ENCODE measurements around the gene C1S. TPM values are rescaled to one million over a fixed set of nuclear protein-coding genes. Genes with fewer than 3 reads are reported as not detected.

Gene C1S
- total RNA-seq, 4 donors from 2014 or later, result 103 to 191 (median 117) TPM

GRCh38 chr12:7118881-7119280, 58.4 kb downstream of the C1S start:
- H3K27me3 ChIP-seq, result no peaks in the 10 kb centered on the region
- no peaks in the 10 kb centered on the region for H3K36me3 ChIP-seq
- intact Hi-C loops (cut with DNase I; ENCODE audit: low total_unique reads) (no loop called here), in situ Hi-C loops (cut with MboI; ENCODE audit: low pct_ligation_motif_present in 1 of 4, low pct_unique_long_range_greater_than_20kb in 1 of 4, low sequenced_read_pairs in 3 of 4) (loop anchor here in 3 of 4 donors (25.0 kb wide), 2 partner anchors 182 to 207 kb away; partner anchors contain the start of genes ATN1 (in 2 of the 3), C12orf57 (in 2 of the 3), RNU7-1 (in 2 of the 3) and ENO2 (in 1 of the 3))
- WGBS, 2 donors (ENCODE audit: low coverage in 1 of 2), result 40 to 88% methylated on average over 1 to 3 of the region's 3 CpGs
- no peaks in the 10 kb centered on the region for H3K9me3 ChIP-seq
- TF ChIP-seq, protein P1, sequence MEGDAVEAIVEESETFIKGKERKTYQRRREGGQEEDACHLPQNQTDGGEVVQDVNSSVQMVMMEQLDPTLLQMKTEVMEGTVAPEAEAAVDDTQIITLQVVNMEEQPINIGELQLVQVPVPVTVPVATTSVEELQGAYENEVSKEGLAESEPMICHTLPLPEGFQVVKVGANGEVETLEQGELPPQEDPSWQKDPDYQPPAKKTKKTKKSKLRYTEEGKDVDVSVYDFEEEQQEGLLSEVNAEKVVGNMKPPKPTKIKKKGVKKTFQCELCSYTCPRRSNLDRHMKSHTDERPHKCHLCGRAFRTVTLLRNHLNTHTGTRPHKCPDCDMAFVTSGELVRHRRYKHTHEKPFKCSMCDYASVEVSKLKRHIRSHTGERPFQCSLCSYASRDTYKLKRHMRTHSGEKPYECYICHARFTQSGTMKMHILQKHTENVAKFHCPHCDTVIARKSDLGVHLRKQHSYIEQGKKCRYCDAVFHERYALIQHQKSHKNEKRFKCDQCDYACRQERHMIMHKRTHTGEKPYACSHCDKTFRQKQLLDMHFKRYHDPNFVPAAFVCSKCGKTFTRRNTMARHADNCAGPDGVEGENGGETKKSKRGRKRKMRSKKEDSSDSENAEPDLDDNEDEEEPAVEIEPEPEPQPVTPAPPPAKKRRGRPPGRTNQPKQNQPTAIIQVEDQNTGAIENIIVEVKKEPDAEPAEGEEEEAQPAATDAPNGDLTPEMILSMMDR (IDR thresholded peaks at IDR 0.05), result no peak
- no peak for TF ChIP-seq EP300 (IDR thresholded peaks at IDR 0.05; ENCODE audit: low read depth)
- no peak overlapping the region for H3K27ac ChIP-seq
- DNase-seq, result no peak
- H3K4me1 ChIP-seq, result no peaks in the 10 kb centered on the region
- H3K4me3 ChIP-seq, result no peak overlapping the region

GRCh38 chr12:7120166-7120565, 59.6 kb downstream of the C1S start:
- no peak for DNase-seq
- no peaks in the 10 kb centered on the region for H3K9me3 ChIP-seq
- H3K4me1 ChIP-seq, result no peaks in the 10 kb centered on the region
- in situ Hi-C loops (cut with MboI; ENCODE audit: low pct_ligation_motif_present in 1 of 4, low pct_unique_long_range_greater_than_20kb in 1 of 4, low sequenced_read_pairs in 3 of 4), result loop anchor here in 3 of 4 donors (25.0 kb wide), 2 partner anchors 183 to 208 kb away; partner anchors contain the start of genes ATN1 (in 2 of the 3), C12orf57 (in 2 of the 3), RNU7-1 (in 2 of the 3) and ENO2 (in 1 of the 3)
- no peak for TF ChIP-seq POLR2A (IDR thresholded peaks at IDR 0.05)
- no peak for TF ChIP-seq POLR2AphosphoS5 (IDR thresholded peaks at IDR 0.05)
- TF ChIP-seq, protein P1 (IDR thresholded peaks at IDR 0.05), result no peak
- TF ChIP-seq EP300 (IDR thresholded peaks at IDR 0.05; ENCODE audit: low read depth), result no peak
- intact Hi-C loops (cut with DNase I; ENCODE audit: low total_unique reads), result no loop called here
- no peaks in the 10 kb centered on the region for H3K36me3 ChIP-seq
- no peak overlapping the region for H3K4me3 ChIP-seq
- 91% methylated on average over 5 of the region's 5 CpGs; no CpG with 5 or more reads in 1 of the 2 donors for WGBS, 2 donors (ENCODE audit: low coverage in 1 of 2)
- no peaks in the 10 kb centered on the region for H3K27me3 ChIP-seq
- no peak overlapping the region for H3K27ac ChIP-seq

Small RNAs within 50 kb of the gene (small RNA-seq; reads per million reads assigned to genes)
- gene AC006512.1 (0 reads per million in 4 donors), gene RNU6-485P (0 reads per million in 4 donors)

Other genes starting within 250 kb of the C1S start
- gene GPR162, start 238.9 kb upstream of the C1S start, total RNA-seq, result 1 to 10 TPM in 3 of 4 donors, not detected in 1; 3.0 to 6.4 (median 3.1) TPM
- gene P3H3, start 232.3 kb upstream of the C1S start, total RNA-seq, result 10 to 100 TPM in 3 of 4 donors, 1 to 10 TPM in 1; 5.9 to 32.9 (median 14.4) TPM
- gene GNB3, start 219.8 kb upstream of the C1S start, total RNA-seq, result under 1 TPM in 2 of 4 donors, not detected in 2; 0.14 to 0.32 TPM
- 1 to 10 TPM in 3 of 4 donors, not detected in 1; 3.0 to 8.8 (median 3.3) TPM for gene CDCA3, start 209.4 kb upstream of the C1S start, total RNA-seq
- 100 to 1,000 TPM in 1 of 4 donors, 10 to 100 TPM in 3; 30.5 to 171 (median 35.4) TPM for gene USP5, start 208.6 kb upstream of the C1S start, total RNA-seq
- 100 to 1,000 TPM; 360 to 671 (median 400) TPM for gene TPI1, start 193.2 kb upstream of the C1S start, total RNA-seq
- 10 to 100 TPM in 2 of 4 donors, 1 to 10 TPM in 2; 4.5 to 21.0 (median 8.2) TPM for gene SPSB2, start 187.4 kb upstream of the C1S start, total RNA-seq
- gene LRRC23, start 155.9 kb upstream of the C1S start, total RNA-seq, result 10 to 100 TPM in 1 of 4 donors, 1 to 10 TPM in 1, under 1 TPM in 1, not detected in 1; 0.60 to 11.3 (median 5.9) TPM
- 10 to 100 TPM in 2 of 4 donors, 1 to 10 TPM in 2; 7.2 to 14.1 (median 9.6) TPM for gene ENO2, start 146.1 kb upstream of the C1S start, total RNA-seq
- 100 to 1,000 TPM in 2 of 4 donors, 10 to 100 TPM in 2; 59.1 to 160 (median 112) TPM for gene ATN1, start 132.8 kb upstream of the C1S start, total RNA-seq
- gene RNU7-1, start 116.9 kb upstream of the C1S start, total RNA-seq, result not detected
- gene C12orf57, start 116.7 kb upstream of the C1S start, total RNA-seq, result 100 to 1,000 TPM; 303 to 452 (median 386) TPM
- gene PTPN6, start 109.4 kb upstream of the C1S start, total RNA-seq, result 10 to 100 TPM; 21.7 to 49.0 (median 36.1) TPM
- gene PHB2, start 90.1 kb upstream of the C1S start, total RNA-seq, result 100 to 1,000 TPM; 196 to 402 (median 263) TPM
- 10 to 100 TPM in 3 of 4 donors, 1 to 10 TPM in 1; 5.6 to 30.6 (median 26.6) TPM for gene EMG1, start 89.8 kb upstream of the C1S start, total RNA-seq
- 100 to 1,000 TPM in 3 of 4 donors, 10 to 100 TPM in 1; 56.1 to 271 (median 111) TPM for gene LPCAT3, start 42.2 kb upstream of the C1S start, total RNA-seq
- gene C1R, start 31.7 kb downstream of the C1S start, total RNA-seq, result 100 to 1,000 TPM in 3 of 4 donors, 10 to 100 TPM in 1; 68.5 to 154 (median 125) TPM
- 100 to 1,000 TPM in 1 of 4 donors, 10 to 100 TPM in 3; 39.6 to 261 (median 65.0) TPM for gene C1RL, start 48.5 kb downstream of the C1S start, total RNA-seq
- 1 to 10 TPM in 1 of 4 donors, under 1 TPM in 1, not detected in 2; 0.55 to 3.0 TPM for gene RBP5, start 68.2 kb downstream of the C1S start, total RNA-seq
- gene CLSTN3, start 69.7 kb downstream of the C1S start, total RNA-seq, result 10 to 100 TPM; 13.9 to 98.7 (median 24.4) TPM
- 10 to 100 TPM; 23.9 to 86.0 (median 30.3) TPM for gene PEX5, start 129.0 kb downstream of the C1S start, total RNA-seq
- gene ACSM4, start 243.4 kb downstream of the C1S start, total RNA-seq, result not detected